HCT116 (cell line): ENCODE measurements around the gene ANKRD29. TPM values are rescaled to one million over a fixed set of nuclear protein-coding genes. Genes with fewer than 3 reads are reported as not detected.
A peak's percentile ranks its signal among the peaks of the same experiment; 100 is the strongest.

Experiments
- ATAC-seq: fragments of 200-7000 bp; cut with Tn5 transposase; 2 replicates; pipeline ENCODE4 v1.9.1; 2020; ENCODE audit warnings: mild to moderate bottlenecking, moderate library complexity
- BruUV-seq: library from RNA; stranded (reverse); fragments of 400-500 nt; replicated peaks from 2 replicates; lab custom pipeline; 2021; lab: Mats Ljungman, UMichigan
- CTCF ChIA-PET: fragments of 300-600 bp; sonication (Branson Sonifier 250); formaldehyde crosslinking; loops from one replicate; lab custom pipeline; 2021; ENCODE audit warnings: antibody characterized with exemption; lab: Charles Lee
- POLR2A ChIA-PET: fragments of 300-600, 350-600 bp; sonication (Branson Sonifier 250); formaldehyde crosslinking; loops from one replicate; lab custom pipeline; 2021; ENCODE audit warnings: antibody characterized with exemption; lab: Charles Lee
- RAD21 ChIA-PET, 2 experiments: fragments of 300-600 bp; sonication (Branson Sonifier 250); formaldehyde crosslinking; loops; one replicate each; lab custom pipeline; 2023; ENCODE audit warnings: low total read pairs in 2 of 2; ENCODE audit not compliant: uncharacterized antibody in 2 of 2, unreplicated experiment in 2 of 2, low non-redundant PET in 1 of 2; lab: Charles Lee
- DNase-seq: peaks from one replicate; pipeline ENCODE4 v3.0.0-alpha.2; 2010; ENCODE audit warnings: low read depth, low spot score
- H2AFZ ChIP-seq: fragments of 200-600 bp; shearing (Covaris generic), sonication (generic); 2 replicates; pipeline ENCODE4 v1.6.1; 2017; ENCODE audit warnings: low read depth, mixed run types, mixed read lengths, antibody characterized with exemption, low read length; ENCODE audit not compliant: poor library complexity, severe bottlenecking
- H3K27ac ChIP-seq: 2 replicates; pipeline ENCODE4 v1.5.1; 2012; ENCODE audit warnings: low read depth, low read length
- H3K27me3 ChIP-seq: fragments of 200-600 bp; sonication (generic); 2 replicates; pipeline ENCODE4 v1.6.1; 2016; ENCODE audit warnings: mixed run types, low read length, mixed read lengths; ENCODE audit not compliant: insufficient read depth
- H3K36me3 ChIP-seq, 2 experiments: fragments of 200-500 bp in 1 of 2; fragments of 200-600 bp in 1 of 2; sonication (Bioruptor generic) in 1 of 2; sonication (generic) in 1 of 2; 2 replicates each; pipeline versions ENCODE4 v1.5.1 to v1.6.1; 2014 to 2016; ENCODE audit warnings: low read length in 2 of 2, inconsistent platforms in 1 of 2, mixed read lengths in 1 of 2, mixed run types in 1 of 2; ENCODE audit not compliant: insufficient read depth in 2 of 2, control insufficient read depth in 1 of 2
- H3K4me1 ChIP-seq, 2 experiments: fragments of 200-600 bp in 1 of 2; sonication (generic) in 1 of 2; 2 replicates each; pipeline versions ENCODE4 v1.5.1 to v1.6.1; 2012 to 2017; ENCODE audit warnings: low read length in 2 of 2, inconsistent platforms in 1 of 2, mild to moderate bottlenecking in 1 of 2, mixed read lengths in 1 of 2, mixed run types in 1 of 2, moderate library complexity in 1 of 2; ENCODE audit not compliant: insufficient read depth in 2 of 2, control insufficient read depth in 1 of 2
- H3K4me2 ChIP-seq: fragments of 200-600 bp; sonication (generic); 2 replicates; pipeline ENCODE4 v1.6.1; 2017; ENCODE audit warnings: mixed run types, low read length, mixed read lengths
- H3K4me3 ChIP-seq, 2 experiments: fragments of 200-600 bp in 1 of 2; sonication (generic) in 1 of 2; replicated peaks in 1 of 2; 2 replicates each; pipeline ENCODE4 v1.5.1; 2011 to 2016; ENCODE audit warnings: low read length in 2 of 2, control low read depth in 1 of 2, low read depth in 1 of 2, mild to moderate bottlenecking in 1 of 2, mixed read lengths in 1 of 2, mixed run types in 1 of 2
- H3K79me2 ChIP-seq: fragments of 200-600 bp; sonication (generic); 2 replicates; pipeline ENCODE4 v1.6.1; 2017; ENCODE audit warnings: mild to moderate bottlenecking, mixed run types, low read length, moderate library complexity, mixed read lengths; ENCODE audit not compliant: insufficient read depth
- H3K9ac ChIP-seq: fragments of 200-600 bp; sonication (generic); 2 replicates; pipeline ENCODE4 v1.6.1; 2016; ENCODE audit warnings: low read length, mixed read lengths
- H3K9me2 ChIP-seq: fragments of 200-600 bp; sonication (generic), shearing (Covaris generic); 2 replicates; pipeline ENCODE4 v1.6.1; 2017; ENCODE audit warnings: mixed run types, mild to moderate bottlenecking, moderate library complexity; ENCODE audit not compliant: insufficient read depth
- H3K9me3 ChIP-seq, 2 experiments: fragments of 200-500 bp in 1 of 2; fragments of 200-600 bp in 1 of 2; sonication (Bioruptor generic) in 1 of 2; sonication (generic) in 1 of 2; 2 replicates each; pipeline ENCODE4 v1.6.1; 2014 to 2017; ENCODE audit warnings: low read length in 2 of 2, mixed read lengths in 2 of 2, inconsistent platforms in 1 of 2, low read depth in 1 of 2, mild to moderate bottlenecking in 1 of 2, mixed run types in 1 of 2, moderate library complexity in 1 of 2; ENCODE audit not compliant: control insufficient read depth in 1 of 2, insufficient read depth in 1 of 2
- H4K20me1 ChIP-seq: fragments of 200-600 bp; sonication (generic), shearing (Covaris generic); 2 replicates; pipeline ENCODE4 v1.6.1; 2017; ENCODE audit warnings: mixed run types, mild to moderate bottlenecking, moderate library complexity; ENCODE audit not compliant: insufficient read depth
- CBX3 ChIP-seq: IDR thresholded peaks from 2 replicates; pipeline ENCODE4 v1.6.1; 2012; ENCODE audit warnings: low read depth
- CEBPB ChIP-seq: IDR thresholded peaks from 2 replicates; pipeline ENCODE4 v1.6.1; 2012; ENCODE audit warnings: low read depth
- POLR2A ChIP-seq: IDR thresholded peaks from 2 replicates; pipeline ENCODE4 v1.7.0; 2011; ENCODE audit warnings: borderline replicate concordance; ENCODE audit not compliant: insufficient read depth, insufficient read length; ENCODE audit errors: extremely low read depth
- POLR2AphosphoS5 ChIP-seq: IDR thresholded peaks from 2 replicates; pipeline ENCODE4 v1.6.1; 2011; ENCODE audit warnings: mild to moderate bottlenecking, low read depth, low read length, moderate library complexity
- RAD21 ChIP-seq: IDR thresholded peaks from 2 replicates; pipeline ENCODE4 v1.6.1; 2012; ENCODE audit warnings: low read depth, mild to moderate bottlenecking
- REST ChIP-seq: IDR thresholded peaks from 2 replicates; pipeline ENCODE4 v1.6.1; 2012; ENCODE audit warnings: low read depth
- YY1 ChIP-seq: IDR thresholded peaks from 2 replicates; pipeline ENCODE4 v1.6.1; 2011; ENCODE audit warnings: low read length, low read depth, moderate library complexity, mild to moderate bottlenecking; ENCODE audit not compliant: insufficient replicate concordance; ENCODE audit errors: extremely low read depth
- ZBTB33 ChIP-seq: IDR thresholded peaks from 2 replicates; pipeline ENCODE4 v1.6.1; 2011; ENCODE audit warnings: mild to moderate bottlenecking, low read length, moderate library complexity; ENCODE audit not compliant: insufficient replicate concordance; ENCODE audit errors: extremely low read depth
- ZFX ChIP-seq: fragments of 450-650 bp; IDR thresholded peaks from 2 replicates; pipeline ENCODE4 v1.6.1; 2017
- ZNF274 ChIP-seq: fragments of 200-500 bp; sonication (Bioruptor generic); IDR thresholded peaks from 2 replicates; pipeline ENCODE4 v1.6.1; 2014; ENCODE audit warnings: mild to moderate bottlenecking, low read depth, low read length, inconsistent platforms
- intact Hi-C: fragments of 100-400 bp; cut with micrococcal nuclease; formaldehyde crosslinking; loops from 2 replicates; pipeline ENCODE4 v1.10.0; 2022
- total RNA-seq: library from RNA; stranded (reverse); gene quantifications from one replicate; pipeline ENCODE4 v1.2.1, GENCODE V29; 2021; ENCODE audit not compliant: unreplicated experiment
- TF ChIP-seq, protein P1 (sequence below), 3 experiments: fragments of 200-600 bp in 1 of 3; sonication (generic) in 1 of 3; IDR thresholded peaks in 2 of 3; conservative IDR thresholded peaks in 1 of 3; 2 replicates each; pipeline ENCODE4 v1.5.1; 2012 to 2017; ENCODE audit warnings: low read depth in 2 of 3, low read length in 2 of 3, antibody characterized with exemption in 1 of 3, borderline replicate concordance in 1 of 3, control low read depth in 1 of 3, mild to moderate bottlenecking in 1 of 3, mixed read lengths in 1 of 3, mixed run types in 1 of 3, moderate library complexity in 1 of 3; ENCODE audit not compliant: insufficient read depth in 1 of 3

ANKRD29 gene
- total RNA-seq, 1 experiment from 2014 or later = 8.8 TPM

- Histone ChIP-seq H3K9me3 (no peaks in the 10 kb centered on the region), H3K27me3 (no peaks in the 10 kb centered on the region), H3K4me1 (peaks cover 25 to 43% of the 10 kb centered on the region in 2 experiments), H3K4me3 (no peak overlapping the region), H2AFZ (peak overlapping the region; percentile 0), H3K9ac (no peak overlapping the region), H3K4me2 (peak overlapping the region; percentile 65; the same call in 1 of the 2 replicates), H4K20me1 (no peaks in the 10 kb centered on the region), H3K9me2 (no peaks in the 10 kb centered on the region), H3K27ac (no peak overlapping the region), H3K79me2 (no peaks in the 10 kb centered on the region), H3K36me3 (no peaks in the 10 kb centered on the region)
- POLR2A ChIA-PET = interaction anchor here (1.9 kb wide), 1 partner anchor 9 kb away, joined by 5 read pairs; no protein-coding TSS in a partner anchor
- no peak for DNase-seq
- RAD21 ChIA-PET = interaction anchor here in 1 of 2 experiments (2.0 kb wide), 1 partner anchor 9 kb away, joined by 6 read pairs; no protein-coding TSS in a partner anchor
- intact Hi-C loops = no loop called here
- no peak for TF ChIP-seq YY1
- TF ChIP-seq POLR2A = no peak
- no peak for TF ChIP-seq RAD21
- TF ChIP-seq CEBPB = no peak
- TF ChIP-seq, protein P1, sequence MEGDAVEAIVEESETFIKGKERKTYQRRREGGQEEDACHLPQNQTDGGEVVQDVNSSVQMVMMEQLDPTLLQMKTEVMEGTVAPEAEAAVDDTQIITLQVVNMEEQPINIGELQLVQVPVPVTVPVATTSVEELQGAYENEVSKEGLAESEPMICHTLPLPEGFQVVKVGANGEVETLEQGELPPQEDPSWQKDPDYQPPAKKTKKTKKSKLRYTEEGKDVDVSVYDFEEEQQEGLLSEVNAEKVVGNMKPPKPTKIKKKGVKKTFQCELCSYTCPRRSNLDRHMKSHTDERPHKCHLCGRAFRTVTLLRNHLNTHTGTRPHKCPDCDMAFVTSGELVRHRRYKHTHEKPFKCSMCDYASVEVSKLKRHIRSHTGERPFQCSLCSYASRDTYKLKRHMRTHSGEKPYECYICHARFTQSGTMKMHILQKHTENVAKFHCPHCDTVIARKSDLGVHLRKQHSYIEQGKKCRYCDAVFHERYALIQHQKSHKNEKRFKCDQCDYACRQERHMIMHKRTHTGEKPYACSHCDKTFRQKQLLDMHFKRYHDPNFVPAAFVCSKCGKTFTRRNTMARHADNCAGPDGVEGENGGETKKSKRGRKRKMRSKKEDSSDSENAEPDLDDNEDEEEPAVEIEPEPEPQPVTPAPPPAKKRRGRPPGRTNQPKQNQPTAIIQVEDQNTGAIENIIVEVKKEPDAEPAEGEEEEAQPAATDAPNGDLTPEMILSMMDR (IDR thresholded peaks at IDR 0.05 in 2 of 3, conservative IDR thresholded peaks at IDR 0.05 in 1 of 3; ENCODE audit: borderline replicate concordance in 1 of 3, insufficient read depth in 1 of 3, low read depth in 2 of 3, low read length in 2 of 3) = no peak
- TF ChIP-seq ZBTB33 = no peak
- no peak for TF ChIP-seq POLR2AphosphoS5
- no peak for TF ChIP-seq ZFX
- TF ChIP-seq ZNF274 = no peak
- no peak for TF ChIP-seq REST
- no peak for TF ChIP-seq CBX3
- ATAC-seq = no peak
- CTCF ChIA-PET = interaction anchor here (1.6 to 4.1 kb wide), 2 partner anchors 10 to 72 kb away, joined by 4 to 39 read pairs; no protein-coding TSS in a partner anchor
- BruUV-seq = no TSS peak
Observed at GRCh38 chr18:23693846-23694245, 31.1 kb upstream of the ANKRD29 start.
